ENCODE results near the gene MCM9.

The MCM9 gene

DNA sequence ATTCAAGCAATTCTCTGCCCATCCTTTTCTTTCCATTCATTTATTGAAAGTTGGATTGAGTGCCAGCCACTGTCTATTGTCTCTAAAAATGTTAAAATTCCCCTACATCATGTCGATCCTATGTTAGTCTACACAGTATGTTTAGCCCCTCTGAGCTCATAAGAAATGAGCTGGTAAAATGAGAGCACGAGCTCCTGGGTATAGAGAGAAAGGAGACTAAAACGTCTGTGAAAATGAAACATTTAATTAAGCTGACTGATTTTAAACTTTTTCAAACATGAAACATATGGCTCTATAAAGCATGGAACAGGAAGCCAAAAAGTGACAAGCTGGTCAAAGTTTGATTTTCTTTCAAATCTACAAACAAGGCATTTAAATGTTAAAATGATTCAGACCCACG, 145.0 kb downstream of the MCM9 start:
- Histone ChIP-seq H3K9me3 (ENCODE audit: control insufficient read depth, low read length) (no peaks in the 10 kb centered on the region), H3K4me3 (ENCODE audit: low read length) (no peak overlapping the region), H3K36me3 (ENCODE audit: control insufficient read depth, insufficient read depth, low read length, severe bottlenecking) (no peaks in the 10 kb centered on the region), H3K27me3 (replicated peaks; ENCODE audit: control insufficient read depth, insufficient read depth, low read length) (no peaks in the 10 kb centered on the region), H3K9ac (ENCODE audit: low read length) (no peak overlapping the region), H3K4me1 (ENCODE audit: control insufficient read depth, insufficient read depth, low read length) (peaks cover under 1% of the 10 kb centered on the region)
- DNase-seq (ENCODE audit: low read depth): no peak

DNA sequence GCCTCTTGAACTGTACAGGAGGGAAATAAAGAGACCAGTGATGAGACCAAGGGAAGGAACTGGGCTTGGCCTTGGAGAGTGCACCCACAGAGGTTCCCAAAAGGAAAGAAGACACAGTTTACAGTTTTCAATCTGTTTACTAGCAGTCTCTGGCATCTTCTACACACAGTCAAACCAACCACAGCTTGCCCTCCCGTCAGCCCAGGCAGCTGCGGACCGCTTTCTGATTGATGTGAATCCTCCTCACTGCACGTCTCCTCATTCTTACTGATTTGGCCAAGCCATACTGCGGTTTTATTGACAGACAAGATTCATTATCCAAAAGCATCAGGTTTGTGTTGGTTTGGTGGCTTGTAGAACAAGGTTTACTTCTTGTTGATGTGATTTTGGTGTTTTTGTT, 145.5 kb downstream of the MCM9 start:
- Histone ChIP-seq H3K27me3 (replicated peaks; ENCODE audit: control insufficient read depth, insufficient read depth, low read length) (no peaks in the 10 kb centered on the region), H3K9me3 (ENCODE audit: control insufficient read depth, low read length) (no peaks in the 10 kb centered on the region), H3K9ac (ENCODE audit: low read length) (no peak overlapping the region), H3K4me3 (ENCODE audit: low read length) (no peak overlapping the region), H3K36me3 (ENCODE audit: control insufficient read depth, insufficient read depth, low read length, severe bottlenecking) (no peaks in the 10 kb centered on the region), H3K4me1 (ENCODE audit: control insufficient read depth, insufficient read depth, low read length) (peaks cover 6% of the 10 kb centered on the region)
- DNase-seq (ENCODE audit: low read depth): no peak

DNA sequence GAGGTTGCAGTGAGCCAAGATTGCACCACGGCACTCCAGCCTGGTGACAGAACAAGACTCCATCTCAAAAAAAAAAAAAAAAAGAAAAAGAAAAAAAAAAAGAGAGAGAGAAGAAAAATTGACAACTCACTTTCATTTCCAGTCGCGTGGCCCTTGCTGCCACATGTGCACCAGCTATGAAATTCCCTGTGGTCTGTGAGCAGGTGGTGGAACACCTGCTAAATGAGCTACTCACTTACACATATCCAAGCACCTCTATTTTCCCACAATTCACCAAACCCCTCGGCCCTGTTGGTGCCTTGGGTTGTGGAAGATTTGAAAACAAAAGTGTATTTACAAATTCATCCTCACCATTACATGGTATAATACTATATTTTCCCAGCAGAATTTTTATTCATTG, 146.3 kb downstream of the MCM9 start:
- no peak for DNase-seq (ENCODE audit: low read depth)
- Histone ChIP-seq H3K9me3 (ENCODE audit: control insufficient read depth, low read length) (no peaks in the 10 kb centered on the region), H3K27me3 (replicated peaks; ENCODE audit: control insufficient read depth, insufficient read depth, low read length) (no peaks in the 10 kb centered on the region), H3K4me1 (ENCODE audit: control insufficient read depth, insufficient read depth, low read length) (peaks cover 10% of the 10 kb centered on the region), H3K4me3 (ENCODE audit: low read length) (no peak overlapping the region), H3K9ac (ENCODE audit: low read length) (no peak overlapping the region), H3K36me3 (ENCODE audit: control insufficient read depth, insufficient read depth, low read length, severe bottlenecking) (no peaks in the 10 kb centered on the region)

DNA sequence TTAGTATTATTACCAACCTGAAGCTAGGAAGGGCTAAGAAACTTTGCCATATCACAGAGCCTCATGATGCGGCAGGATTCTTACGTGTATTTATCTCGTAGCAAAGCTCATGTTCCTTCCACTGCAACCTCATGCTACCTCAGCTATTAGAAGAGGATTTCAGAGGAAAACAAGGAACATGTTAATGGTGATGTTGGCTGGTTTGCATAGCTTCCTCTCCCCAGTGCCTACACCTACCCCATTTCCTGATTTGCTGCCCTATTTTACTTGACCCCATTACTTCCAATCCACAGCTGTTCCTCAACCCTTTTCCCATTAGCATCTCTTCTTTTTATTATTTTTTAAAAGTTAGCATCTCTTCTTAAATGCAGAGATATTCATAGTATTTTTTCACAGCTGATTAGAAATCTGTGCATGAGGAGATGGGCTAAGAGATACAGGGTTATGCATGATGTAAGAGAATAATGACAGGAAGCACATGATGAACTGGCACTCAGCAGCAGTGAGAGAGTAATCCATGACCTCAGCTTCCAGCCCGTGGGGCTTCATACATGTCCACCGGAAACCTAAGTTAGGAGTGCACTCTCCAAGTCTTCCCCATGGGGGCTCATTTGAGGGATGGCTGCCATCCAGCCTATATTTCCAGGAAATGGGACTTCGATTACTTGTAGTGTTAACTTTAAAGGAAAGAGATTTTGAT, 147.1 kb downstream of the MCM9 start:
- H3K4me3 ChIP-seq (ENCODE audit: low read length): no peak overlapping the region
- H3K36me3 ChIP-seq (ENCODE audit: control insufficient read depth, insufficient read depth, low read length, severe bottlenecking): no peaks in the 10 kb centered on the region
- H3K4me1 ChIP-seq (ENCODE audit: control insufficient read depth, insufficient read depth, low read length): peaks cover 10% of the 10 kb centered on the region
- no peak for DNase-seq (ENCODE audit: low read depth)
- H3K9ac ChIP-seq (ENCODE audit: low read length): no peak overlapping the region
- no peaks in the 10 kb centered on the region for H3K9me3 ChIP-seq (ENCODE audit: control insufficient read depth, low read length)
- H3K27me3 ChIP-seq (replicated peaks; ENCODE audit: control insufficient read depth, insufficient read depth, low read length): no peaks in the 10 kb centered on the region

DNA sequence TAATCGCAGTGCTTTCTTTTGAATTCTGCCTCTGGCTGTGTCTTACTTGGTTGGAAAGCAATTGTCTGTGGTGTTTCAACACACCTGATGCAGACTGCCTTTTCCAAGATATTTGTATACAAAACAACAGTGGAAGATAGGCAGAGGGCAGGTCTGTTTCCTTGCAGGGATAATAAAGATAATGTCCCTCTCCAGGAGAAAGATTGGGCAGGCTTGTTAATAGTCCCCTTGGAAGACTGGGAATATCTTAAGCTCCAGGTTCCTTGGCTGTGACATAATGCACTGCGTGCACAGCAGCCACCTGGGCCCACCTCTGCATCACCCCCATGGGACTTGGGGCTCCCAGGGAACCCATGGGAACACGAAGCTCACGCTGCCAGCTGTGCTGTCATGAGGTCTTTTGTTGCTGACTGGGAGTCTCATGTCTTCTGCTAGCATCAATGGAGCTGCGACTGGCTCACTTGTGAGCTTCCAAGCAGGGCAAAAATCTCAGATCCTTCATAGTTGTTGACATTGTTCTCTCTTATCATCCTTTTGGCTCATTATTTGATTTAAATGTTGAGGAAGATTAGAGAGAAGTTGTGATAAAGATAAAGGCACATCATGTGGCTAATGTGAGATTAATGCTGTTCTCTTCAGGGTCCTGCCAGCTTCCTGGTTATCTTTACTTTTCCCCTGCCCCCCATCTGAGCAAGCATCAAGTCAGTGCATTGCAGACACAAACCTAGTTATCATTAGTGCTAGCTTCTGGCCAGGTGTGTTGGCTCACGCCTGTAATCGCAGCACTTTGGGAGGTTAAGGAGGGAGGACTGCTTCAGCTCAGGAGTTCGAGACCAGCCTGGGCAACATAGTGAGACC, 148.1 kb downstream of the MCM9 start:
- no peak overlapping the region for H3K9ac ChIP-seq (ENCODE audit: low read length)
- H3K9me3 ChIP-seq (ENCODE audit: control insufficient read depth, low read length): no peaks in the 10 kb centered on the region
- no peaks in the 10 kb centered on the region for H3K36me3 ChIP-seq (ENCODE audit: control insufficient read depth, insufficient read depth, low read length, severe bottlenecking)
- no peaks in the 10 kb centered on the region for H3K27me3 ChIP-seq (replicated peaks; ENCODE audit: control insufficient read depth, insufficient read depth, low read length)
- H3K4me1 ChIP-seq (ENCODE audit: control insufficient read depth, insufficient read depth, low read length): peaks cover 10% of the 10 kb centered on the region
- no peak overlapping the region for H3K4me3 ChIP-seq (ENCODE audit: low read length)
- no peak for DNase-seq (ENCODE audit: low read depth)

DNA sequence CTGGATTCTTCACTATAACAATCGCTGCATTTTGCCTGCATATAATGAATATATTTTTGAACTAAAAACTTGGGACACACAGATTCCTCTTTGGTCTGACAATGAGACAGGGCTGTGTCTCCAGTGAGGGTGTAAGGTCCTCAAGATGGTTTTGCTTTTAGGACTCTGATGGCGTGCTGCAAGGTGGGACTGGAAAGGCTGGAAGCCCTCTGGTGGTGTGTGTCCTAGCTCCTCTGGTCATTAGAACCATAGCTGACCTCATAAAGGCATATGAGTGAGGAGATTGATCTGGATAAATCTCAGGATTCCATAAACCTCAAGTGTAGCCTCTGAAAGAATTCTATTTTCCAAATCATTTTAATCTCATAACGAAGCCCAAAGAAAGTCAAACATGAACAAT, 149.4 kb downstream of the MCM9 start:
- no peak overlapping the region for H3K4me3 ChIP-seq (ENCODE audit: low read length)
- H3K9ac ChIP-seq (ENCODE audit: low read length): no peak overlapping the region
- DNase-seq (ENCODE audit: low read depth): no peak
- peaks cover 10% of the 10 kb centered on the region for H3K4me1 ChIP-seq (ENCODE audit: control insufficient read depth, insufficient read depth, low read length)
- no peaks in the 10 kb centered on the region for H3K9me3 ChIP-seq (ENCODE audit: control insufficient read depth, low read length)
- no peaks in the 10 kb centered on the region for H3K36me3 ChIP-seq (ENCODE audit: control insufficient read depth, insufficient read depth, low read length, severe bottlenecking)
- H3K27me3 ChIP-seq (replicated peaks; ENCODE audit: control insufficient read depth, insufficient read depth, low read length): no peaks in the 10 kb centered on the region

DNA sequence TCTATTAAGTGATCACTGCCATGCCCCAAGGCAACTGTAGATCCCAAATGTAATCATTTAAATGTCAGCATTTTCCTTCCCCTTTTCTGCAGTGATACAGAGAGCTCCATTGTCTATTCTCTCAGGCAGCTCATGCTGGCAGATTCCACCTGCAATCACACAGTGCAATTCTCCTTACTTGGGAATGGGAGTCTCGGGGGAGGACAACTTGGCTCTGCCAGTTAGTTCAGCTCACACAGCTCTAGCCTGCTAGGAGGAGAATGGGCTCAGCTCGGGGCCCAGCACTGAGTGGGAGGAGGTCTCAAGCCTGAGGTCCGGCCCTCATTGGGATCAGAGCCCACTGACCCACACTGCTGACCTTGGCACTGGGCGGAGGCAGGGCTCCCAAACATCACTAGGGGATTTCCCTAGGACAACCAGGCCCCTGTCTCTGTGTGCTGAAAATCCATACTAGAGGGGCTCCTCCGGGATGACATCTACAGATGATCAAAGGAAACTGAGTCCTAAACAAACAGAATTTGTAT, 150.3 kb downstream of the MCM9 start:
- H3K4me1 ChIP-seq (ENCODE audit: control insufficient read depth, insufficient read depth, low read length): peaks cover 10% of the 10 kb centered on the region
- no peaks in the 10 kb centered on the region for H3K36me3 ChIP-seq (ENCODE audit: control insufficient read depth, insufficient read depth, low read length, severe bottlenecking)
- H3K9ac ChIP-seq (ENCODE audit: low read length): no peak overlapping the region
- H3K27me3 ChIP-seq (replicated peaks; ENCODE audit: control insufficient read depth, insufficient read depth, low read length): no peaks in the 10 kb centered on the region
- no peaks in the 10 kb centered on the region for H3K9me3 ChIP-seq (ENCODE audit: control insufficient read depth, low read length)
- DNase-seq (ENCODE audit: low read depth): no peak
- H3K4me3 ChIP-seq (ENCODE audit: low read length): no peak overlapping the region

DNA sequence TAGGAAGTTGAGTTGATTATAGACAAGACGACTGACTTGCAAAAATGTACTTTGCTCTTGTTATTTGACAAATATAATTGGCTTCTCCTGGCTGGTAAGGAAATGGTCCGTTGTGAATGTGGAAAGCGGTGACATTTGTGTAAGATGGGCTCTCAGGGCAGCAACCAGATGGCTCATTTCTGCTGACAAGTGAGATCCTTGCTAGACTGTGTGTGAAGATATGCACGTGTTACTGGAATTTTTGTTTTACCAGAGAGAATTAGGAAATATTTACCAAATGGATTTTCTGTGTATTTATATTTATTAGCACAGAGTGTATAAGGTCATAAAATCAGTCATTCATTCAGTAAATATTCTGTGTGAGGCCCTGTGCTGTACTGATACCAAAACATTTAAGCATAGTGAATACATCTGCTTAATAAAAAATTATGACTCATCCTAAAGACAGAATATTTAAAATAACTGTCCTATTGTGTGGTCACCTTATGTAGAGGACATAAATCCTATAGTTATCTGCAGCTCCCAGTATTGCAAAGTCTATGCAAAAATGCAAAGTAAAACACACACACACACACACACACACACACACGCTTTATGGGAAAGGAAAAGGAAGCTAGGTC, 150.9 kb downstream of the MCM9 start:
- Histone ChIP-seq H3K9me3 (ENCODE audit: control insufficient read depth, low read length) (no peaks in the 10 kb centered on the region), H3K9ac (ENCODE audit: low read length) (no peak overlapping the region), H3K4me1 (ENCODE audit: control insufficient read depth, insufficient read depth, low read length) (peaks cover 10% of the 10 kb centered on the region), H3K4me3 (ENCODE audit: low read length) (no peak overlapping the region), H3K27me3 (replicated peaks; ENCODE audit: control insufficient read depth, insufficient read depth, low read length) (no peaks in the 10 kb centered on the region), H3K36me3 (ENCODE audit: control insufficient read depth, insufficient read depth, low read length, severe bottlenecking) (no peaks in the 10 kb centered on the region)
- DNase-seq (ENCODE audit: low read depth): no peak

DNA sequence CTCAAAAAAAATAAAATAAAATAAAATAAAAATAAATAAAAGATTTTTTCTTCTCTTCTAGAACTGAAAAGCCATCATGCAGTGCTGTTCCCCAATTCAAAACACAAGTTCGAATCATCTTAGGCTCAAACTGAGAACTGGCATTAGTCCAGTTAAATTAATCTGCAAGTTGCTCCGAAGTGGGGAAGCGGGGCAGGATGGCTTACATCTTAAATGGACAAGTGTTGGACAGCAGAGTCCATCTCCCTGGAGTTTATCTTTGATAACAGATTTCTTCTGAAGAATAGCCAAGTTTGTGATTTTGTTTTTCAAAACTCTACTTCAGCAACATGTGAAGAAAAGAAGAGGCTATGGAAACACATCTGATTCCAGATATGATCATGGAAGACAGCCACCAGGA, 152.3 kb downstream of the MCM9 start:
- Histone ChIP-seq H3K27me3 (replicated peaks; ENCODE audit: control insufficient read depth, insufficient read depth, low read length) (no peaks in the 10 kb centered on the region), H3K9ac (ENCODE audit: low read length) (no peak overlapping the region), H3K9me3 (ENCODE audit: control insufficient read depth, low read length) (no peaks in the 10 kb centered on the region), H3K4me1 (ENCODE audit: control insufficient read depth, insufficient read depth, low read length) (peaks cover 10% of the 10 kb centered on the region), H3K36me3 (ENCODE audit: control insufficient read depth, insufficient read depth, low read length, severe bottlenecking) (no peaks in the 10 kb centered on the region), H3K4me3 (ENCODE audit: low read length) (no peak overlapping the region)
- no peak for DNase-seq (ENCODE audit: low read depth)

DNA sequence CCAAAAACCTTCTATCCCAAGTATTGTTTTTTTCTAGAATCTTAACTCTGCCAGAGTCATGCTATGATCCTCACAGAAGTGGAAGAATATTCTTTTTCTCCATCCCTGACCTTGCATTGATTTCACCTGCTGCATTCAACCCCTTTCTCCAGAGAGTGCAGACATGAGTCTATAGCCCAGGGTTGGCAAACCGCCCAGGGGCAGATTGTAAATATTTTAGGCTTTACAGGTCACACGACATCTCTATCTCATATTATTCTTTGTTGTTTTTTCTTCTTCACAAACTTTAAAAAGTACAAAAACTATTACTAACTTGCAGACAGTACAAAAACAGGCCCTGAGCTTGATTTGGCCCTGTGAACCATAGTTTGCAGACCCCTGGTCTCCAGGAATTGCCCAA, 153.1 kb downstream of the MCM9 start:
- Histone ChIP-seq H3K9ac (ENCODE audit: low read length) (no peak overlapping the region), H3K27me3 (replicated peaks; ENCODE audit: control insufficient read depth, insufficient read depth, low read length) (no peaks in the 10 kb centered on the region), H3K36me3 (ENCODE audit: control insufficient read depth, insufficient read depth, low read length, severe bottlenecking) (no peaks in the 10 kb centered on the region), H3K4me1 (ENCODE audit: control insufficient read depth, insufficient read depth, low read length) (peaks cover 10% of the 10 kb centered on the region), H3K9me3 (ENCODE audit: control insufficient read depth, low read length) (no peaks in the 10 kb centered on the region), H3K4me3 (ENCODE audit: low read length) (no peak overlapping the region)
- no peak for DNase-seq (ENCODE audit: low read depth)

DNA sequence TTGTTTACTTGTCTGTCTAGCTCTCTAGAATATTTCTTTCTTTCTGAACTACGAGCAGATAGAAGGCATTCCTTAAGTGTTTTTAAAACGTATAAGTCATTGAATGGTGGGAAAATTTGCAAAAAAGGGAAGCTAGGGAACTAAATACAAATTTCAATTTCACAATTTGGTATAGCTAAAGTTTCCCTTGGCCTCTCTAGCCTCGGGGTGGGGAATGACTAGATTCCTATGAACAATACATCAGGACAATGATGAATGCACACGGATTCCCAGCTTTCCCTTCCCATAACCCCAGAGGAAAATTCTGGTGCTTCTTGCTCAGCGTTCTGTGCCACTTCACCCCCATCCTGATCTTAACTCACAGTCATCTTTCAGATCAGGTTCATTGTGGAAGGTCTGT, 154.3 kb downstream of the MCM9 start:
- no peaks in the 10 kb centered on the region for H3K27me3 ChIP-seq (replicated peaks; ENCODE audit: control insufficient read depth, insufficient read depth, low read length)
- peaks cover 10% of the 10 kb centered on the region for H3K4me1 ChIP-seq (ENCODE audit: control insufficient read depth, insufficient read depth, low read length)
- H3K4me3 ChIP-seq (ENCODE audit: low read length): no peak overlapping the region
- no peaks in the 10 kb centered on the region for H3K9me3 ChIP-seq (ENCODE audit: control insufficient read depth, low read length)
- H3K9ac ChIP-seq (ENCODE audit: low read length): no peak overlapping the region
- H3K36me3 ChIP-seq (ENCODE audit: control insufficient read depth, insufficient read depth, low read length, severe bottlenecking): no peaks in the 10 kb centered on the region
- no peak for DNase-seq (ENCODE audit: low read depth)

All from adipocyte (in vitro differentiated cells).